ENCODE measurements around the gene ZNF652.
A peak's percentile ranks its signal among the peaks of the same experiment; 100 is the strongest.
"Not testable (repeated sequence)": the region's sequence is repeated elsewhere in the genome, so short reads cannot be mapped to it uniquely, and the experiment has no call there.

Gene ZNF652

GRCh38 chr17:49361902-49362722 is at the start of gene ZNF652:
TSS of gene ZNF652 (minus strand) at chr17:49362250. CDS start at chr17:49317725, 44,525 bp downstream.
- peak; percentile 86 for DNase-seq (ENCODE audit: low read depth)

DNA sequence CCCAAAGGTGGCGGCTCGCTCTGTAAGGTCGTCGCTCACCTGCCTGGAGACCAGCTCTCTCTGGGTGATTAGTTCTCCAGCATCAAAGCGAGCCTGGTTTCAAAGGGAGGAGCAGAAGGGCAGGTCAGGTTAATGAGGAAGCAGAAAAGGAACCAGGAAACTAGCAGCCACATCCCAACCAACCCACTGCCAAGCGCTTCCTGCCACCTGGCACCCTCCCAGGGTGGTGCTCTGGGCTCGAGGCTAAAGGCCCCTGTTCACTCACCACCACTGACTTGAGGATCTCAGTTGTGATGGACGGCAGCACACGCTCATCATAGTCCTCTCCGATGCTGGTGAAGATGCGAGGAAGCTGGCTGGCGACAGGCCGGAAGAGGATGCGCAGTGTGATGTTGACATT is 47.0 kb upstream of the ZNF652 start:
- DNase-seq (ENCODE audit: low read depth), result no peak

DNA sequence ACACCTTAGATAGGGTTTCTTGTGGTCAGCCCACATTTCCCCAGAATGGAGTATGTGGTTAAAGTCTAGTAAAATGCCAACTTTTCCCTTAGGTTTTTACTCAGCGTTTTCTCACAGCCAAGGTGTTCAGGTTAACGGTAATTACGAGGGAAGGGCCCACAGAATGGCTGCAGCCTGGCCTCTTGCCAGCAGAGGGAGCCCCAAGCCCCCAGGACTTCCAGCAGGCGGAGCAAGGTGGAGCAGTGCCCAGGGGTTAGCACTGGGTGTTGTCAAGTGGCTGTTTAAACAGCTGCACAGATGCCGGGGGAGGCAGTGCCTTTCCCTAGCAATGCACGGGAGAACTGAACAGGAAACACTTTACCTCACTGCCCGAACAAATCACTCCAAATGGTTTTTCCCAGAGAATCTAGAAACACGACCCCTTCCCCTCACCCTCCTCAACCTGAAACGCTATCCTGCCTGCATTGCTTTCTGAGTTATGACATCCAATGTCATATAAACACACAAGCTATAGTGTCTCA is 46.0 kb upstream of the ZNF652 start:
- peak; percentile 76 for DNase-seq (ENCODE audit: low read depth)

DNA sequence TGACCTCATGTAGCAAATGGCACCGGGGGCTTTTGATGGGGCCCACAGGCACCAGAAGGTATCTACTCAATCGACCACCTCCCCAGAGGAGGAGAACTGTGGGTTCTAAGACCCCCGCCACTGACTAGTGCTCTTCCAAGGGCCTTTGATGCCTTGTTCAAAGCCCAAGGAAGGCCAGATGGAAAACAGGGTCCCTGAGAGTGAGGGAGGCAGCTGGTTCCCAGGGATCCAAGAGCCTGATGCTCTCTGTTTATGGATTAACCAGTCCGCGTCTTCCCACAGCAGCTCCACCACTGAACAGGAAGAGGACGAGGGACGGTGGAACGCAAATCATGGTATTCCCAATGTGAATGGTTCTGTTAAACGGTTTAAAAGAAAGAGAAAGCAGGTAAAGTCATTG is 45.0 kb upstream of the ZNF652 start:
- no peak for DNase-seq (ENCODE audit: low read depth)

GRCh38 chr17:49406421-49407061 is 44.5 kb upstream of the ZNF652 start:
- no peak for DNase-seq (ENCODE audit: low read depth)

- no peak for DNase-seq (ENCODE audit: low read depth)
Measured at GRCh38 chr17:49404906-49405305, 42.9 kb upstream of the ZNF652 start.

GRCh38 chr17:49404361-49404760 is 42.3 kb upstream of the ZNF652 start:
- no peak for DNase-seq (ENCODE audit: low read depth)

GRCh38 chr17:49403514-49404289 is 41.7 kb upstream of the ZNF652 start:
- DNase-seq (ENCODE audit: low read depth), result no peak

DNA sequence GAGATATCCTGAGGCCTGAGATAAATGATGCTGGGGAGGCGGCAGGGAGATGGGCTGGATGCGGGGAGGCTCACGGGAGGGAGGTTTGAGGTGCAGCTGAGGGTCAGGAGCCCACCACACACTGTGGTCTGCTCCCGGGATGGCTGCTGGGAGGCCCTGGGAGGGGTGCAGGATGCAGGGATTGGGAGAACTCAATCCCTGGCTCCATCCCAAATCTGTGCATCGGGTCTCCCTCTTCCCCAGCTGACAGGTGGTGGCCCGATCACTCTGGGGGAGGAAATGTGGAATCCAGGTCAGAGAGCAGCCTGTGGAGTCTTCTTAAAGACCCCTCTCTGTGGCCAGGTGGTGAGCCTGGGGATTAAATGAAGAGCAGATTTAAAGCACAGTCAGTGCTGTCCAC is 40.7 kb upstream of the ZNF652 start:
- no peak for DNase-seq (ENCODE audit: low read depth)

GRCh38 chr17:49401971-49402611 is 40.0 kb upstream of the ZNF652 start:
- DNase-seq (ENCODE audit: low read depth), result no peak

GRCh38 chr17:49399995-49400394 is 37.9 kb upstream of the ZNF652 start:
- DNase-seq (ENCODE audit: low read depth), result no peak

DNA sequence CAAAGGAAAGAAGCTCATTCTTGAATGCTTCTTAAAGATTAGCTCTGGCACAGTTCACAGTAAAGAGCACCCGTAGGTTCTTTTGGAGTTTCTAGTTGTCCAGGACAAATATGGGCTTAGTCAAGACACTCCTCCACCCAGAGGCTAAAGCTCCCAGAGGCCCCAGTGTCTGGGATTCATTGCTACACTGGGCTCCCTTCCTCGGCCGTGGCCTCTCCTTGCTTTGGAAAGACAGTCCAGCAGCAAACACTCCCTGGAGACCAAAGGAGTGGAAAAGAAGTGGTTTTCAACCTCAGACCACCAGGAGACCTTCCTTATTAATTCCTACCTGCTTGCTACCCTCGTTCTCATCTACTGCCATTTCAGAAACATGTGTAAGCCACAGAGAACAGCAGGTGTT is 35.5 kb upstream of the ZNF652 start:
- DNase-seq (ENCODE audit: low read depth), result no peak

DNA sequence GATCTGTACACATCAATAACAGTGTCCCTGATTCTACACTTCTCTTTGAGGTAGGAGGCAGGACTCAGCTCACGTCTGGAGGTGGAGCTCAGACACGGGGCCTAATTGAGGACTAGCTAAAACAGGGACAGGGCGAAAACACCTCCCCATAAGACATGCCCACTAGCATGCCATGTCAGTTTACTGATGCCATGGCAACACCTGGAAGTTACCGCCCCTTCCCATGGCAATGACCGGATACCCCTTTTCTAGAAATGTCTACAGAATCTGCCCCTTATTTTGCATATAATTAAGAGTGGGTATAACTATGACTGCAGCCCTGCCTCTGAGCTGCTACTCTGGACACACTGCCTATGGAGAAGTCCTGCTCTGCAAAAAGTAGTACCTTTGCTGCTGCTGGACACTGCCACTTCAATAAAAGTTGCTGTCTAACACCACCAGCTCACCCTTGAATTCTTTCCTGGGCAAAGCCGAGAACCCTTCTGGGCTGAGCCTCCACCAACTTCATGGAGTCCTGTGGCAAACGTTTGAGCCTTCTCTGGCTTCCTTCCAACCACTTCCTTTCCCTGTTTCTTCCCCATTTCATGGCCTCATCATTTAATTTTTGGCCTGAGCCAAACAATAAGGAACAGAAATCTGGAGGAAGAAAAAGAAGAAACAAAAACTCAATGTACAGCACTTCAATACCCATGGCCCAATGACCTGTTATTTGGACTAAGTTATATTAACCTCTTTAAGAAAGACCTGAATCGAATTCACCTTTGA is 31.6 kb upstream of the ZNF652 start:
- DNase-seq (ENCODE audit: low read depth), result no peak

GRCh38 chr17:49390548-49391324 is 28.7 kb upstream of the ZNF652 start:
- no peak for DNase-seq (ENCODE audit: low read depth)

DNA sequence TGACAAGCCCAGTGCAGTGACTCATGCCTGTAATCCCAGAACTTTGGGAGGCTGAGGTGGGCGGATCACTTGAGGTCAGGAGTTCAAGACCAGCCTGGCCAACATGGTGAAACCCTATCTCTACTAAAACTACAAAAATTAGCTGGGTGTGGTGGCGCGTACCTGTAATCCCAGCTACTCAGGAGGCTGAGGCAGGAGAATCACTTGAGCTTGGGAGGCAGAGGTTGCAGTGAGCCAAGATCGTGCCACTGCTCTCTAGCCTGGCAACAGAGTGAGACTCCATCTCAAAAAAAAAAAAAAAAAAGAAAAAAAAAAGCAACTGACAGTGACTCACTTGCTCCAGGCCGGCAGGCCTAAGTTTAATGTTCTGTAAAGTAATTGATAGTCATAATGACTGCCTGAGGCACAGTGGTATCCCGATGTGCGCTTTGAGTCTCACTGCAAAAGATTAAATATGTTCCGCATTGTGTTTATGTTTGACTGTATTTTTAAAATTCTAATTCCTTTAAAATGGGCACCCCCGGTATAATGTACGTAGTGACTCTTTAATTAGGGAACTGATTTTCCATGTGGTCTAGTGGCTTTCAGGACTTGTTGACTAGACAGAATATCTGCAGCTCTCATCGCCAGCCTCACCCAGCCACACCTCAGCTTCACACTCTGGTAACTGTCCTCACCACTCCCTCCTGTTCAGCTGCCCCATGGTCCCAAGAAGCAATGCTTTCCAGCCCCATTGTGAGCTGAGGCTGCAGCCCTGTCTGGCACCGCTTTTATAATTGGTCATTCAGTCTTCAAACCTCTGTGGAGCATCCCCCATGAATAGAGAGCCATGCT is 27.7 kb upstream of the ZNF652 start:
- not testable (repeated sequence) for DNase-seq (ENCODE audit: low read depth)

GRCh38 chr17:49388692-49389513 is 26.9 kb upstream of the ZNF652 start:
- no peak for DNase-seq (ENCODE audit: low read depth)

DNA sequence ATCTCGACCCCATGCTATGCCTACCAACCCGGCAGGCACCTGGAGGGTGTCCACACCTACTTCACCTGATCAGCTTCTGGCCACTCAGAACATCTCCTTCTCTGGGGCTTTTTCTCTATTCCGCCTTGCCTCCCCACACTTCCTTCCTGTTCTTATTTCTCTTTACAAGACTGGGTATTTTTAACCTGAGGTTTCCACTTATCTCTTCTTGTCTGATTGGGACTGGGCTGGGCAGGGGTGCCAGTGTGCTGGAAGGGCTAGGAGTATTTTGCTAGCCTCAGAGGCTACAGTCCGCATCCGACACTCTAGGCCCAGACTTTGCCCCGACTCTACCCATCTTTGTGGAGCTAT is 26.2 kb upstream of the ZNF652 start:
- DNase-seq (ENCODE audit: low read depth), result no peak

DNA sequence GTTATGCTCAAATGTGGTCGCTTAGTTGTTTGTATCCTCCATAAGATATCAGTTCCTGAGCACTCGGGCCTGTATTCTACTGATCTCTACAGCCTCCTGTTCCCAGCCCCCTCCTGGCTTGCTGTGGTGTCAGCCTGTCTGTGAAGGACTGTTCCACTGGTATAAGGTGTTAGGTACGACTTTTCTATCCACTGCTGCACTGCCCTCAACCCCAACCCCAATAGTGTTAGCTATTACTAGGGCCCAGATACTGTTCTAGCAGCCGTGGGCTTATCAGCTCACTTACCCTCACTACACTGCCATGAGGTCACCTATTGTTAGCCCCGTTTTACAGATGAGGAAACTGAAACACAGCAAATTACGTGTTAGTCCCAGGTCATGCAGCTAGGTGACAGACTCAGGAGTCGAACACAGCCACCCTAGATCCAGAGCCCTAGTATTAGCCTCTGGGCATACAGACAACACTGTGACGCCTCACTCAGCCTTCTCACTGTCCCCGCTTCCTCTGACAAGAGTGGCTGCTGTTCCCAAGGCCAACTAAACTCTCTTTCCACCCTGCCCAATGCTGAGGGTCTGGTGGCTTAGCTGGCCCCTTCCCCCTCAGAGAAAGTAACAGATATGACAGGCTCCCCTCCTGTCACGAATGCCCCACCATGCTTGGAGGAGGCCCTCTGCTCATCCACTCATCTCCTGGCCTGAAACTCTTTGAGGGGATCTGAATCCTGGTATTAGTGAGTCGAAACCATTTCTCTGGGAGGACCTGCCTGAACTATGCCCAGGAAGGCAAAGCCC is 25.6 kb upstream of the ZNF652 start:
- no peak for DNase-seq (ENCODE audit: low read depth)
